Right atrium auricular region (tissue), 2 donors: Measurements from ENCODE around the gene PRKCI. TPM values are rescaled to one million over a fixed set of nuclear protein-coding genes. Genes with fewer than 3 reads are reported as not detected.
A peak's percentile ranks its signal among the peaks of the same experiment; 100 is the strongest.
"Not testable (repeated sequence)": the region's sequence is repeated elsewhere in the genome, so short reads cannot be mapped to it uniquely, and the experiment has no call there.

ENCODE experiments used
- DNase-seq: peaks from one replicate; pipeline ENCODE4 v3.0.0-alpha.2; 2019; ENCODE audit warnings: low spot score
- H3K27ac ChIP-seq, 2 donors: fragments of 200-600 bp; sonication (generic); 1 replicate in 1 of 2; 2 replicates in 1 of 2; pipeline ENCODE4 v1.5.1; 2016 to 2019
- H3K27me3 ChIP-seq, 2 donors: fragments of 200-600 bp; sonication (generic); one replicate each; pipeline versions ENCODE4 v1.5.1 to v1.6.0; 2017 to 2019
- H3K36me3 ChIP-seq: fragments of 200-600 bp; sonication (generic); one replicate; pipeline ENCODE4 v1.5.1; 2016
- H3K4me1 ChIP-seq, 2 donors: fragments of 200-600 bp; sonication (generic); one replicate each; pipeline versions ENCODE4 v1.5.1 to v1.6.0; 2017 to 2019
- H3K4me3 ChIP-seq, 2 donors: fragments of 200-600 bp; sonication (generic); 1 replicate in 1 of 2; 2 replicates in 1 of 2; pipeline ENCODE4 v1.5.1; 2017 to 2019; ENCODE audit warnings: mild to moderate bottlenecking in 1 of 2, moderate library complexity in 1 of 2
- H3K9me3 ChIP-seq, 2 donors: fragments of 200-600 bp; sonication (generic); one replicate each; pipeline ENCODE4 v1.5.1; 2019
- total RNA-seq, 2 donors: library from RNA; depleted of rRNA; stranded (reverse); fragments of >200 nt; gene quantifications; one replicate each; pipeline ENCODE4 v1.1.0, GENCODE V29; 2016
- TF ChIP-seq, protein P1 (sequence below), 2 donors: fragments of 200-600 bp; sonication (generic); IDR thresholded peaks; one replicate each; pipeline ENCODE4 v1.5.1; 2019; ENCODE audit warnings: antibody characterized with exemption in 2 of 2

Gene PRKCI
- total RNA-seq, 2 donors from 2014 or later = 17.4 to 20.0 TPM

DNA sequence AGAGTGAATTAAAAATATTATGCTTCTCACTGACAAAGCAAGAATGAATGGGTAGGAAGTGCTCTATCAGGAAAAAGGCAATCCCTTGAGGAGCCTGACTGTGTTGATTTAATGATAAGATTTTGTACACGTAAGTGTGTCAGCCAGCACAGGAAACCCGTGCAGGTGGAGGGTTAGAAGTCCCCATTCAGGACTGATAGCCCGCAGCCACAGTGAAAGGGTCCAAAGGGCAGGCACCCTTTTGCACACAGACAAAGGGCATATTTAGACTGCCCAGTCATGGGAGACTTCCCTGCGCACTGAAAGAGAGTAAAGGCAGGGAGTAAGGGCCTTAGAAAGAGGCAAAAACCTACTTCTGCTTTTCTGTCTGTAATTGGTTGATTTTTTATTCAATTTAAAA, 108.9 kb downstream of the PRKCI start:
- H3K4me1 ChIP-seq = no peaks in the 10 kb centered on the region
- peak; percentile 55 for DNase-seq

DNA sequence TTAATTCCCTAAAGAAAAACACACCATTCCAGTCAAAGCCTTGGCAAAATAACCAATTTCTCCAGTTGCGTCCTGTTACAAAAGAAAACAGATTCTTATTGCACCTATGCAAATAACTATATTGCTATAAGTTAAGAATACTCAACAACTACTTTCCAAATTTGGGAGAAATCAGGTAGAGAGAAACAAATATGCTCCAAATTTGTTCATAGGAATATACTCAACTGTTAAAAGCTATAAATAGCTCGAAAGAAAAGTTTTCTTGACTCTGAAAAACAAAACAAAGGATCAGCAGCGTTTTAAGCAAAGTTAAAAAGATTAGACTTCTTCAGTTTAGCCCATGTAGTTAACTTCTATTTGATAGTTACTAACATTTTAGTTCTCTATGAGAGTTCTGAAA, 115.2 kb downstream of the PRKCI start:
- H3K9me3 ChIP-seq = no peaks in the 10 kb centered on the region
- no peak for DNase-seq
- no peaks in the 10 kb centered on the region for H3K4me1 ChIP-seq

More for the DNA sequence above, 108.9 kb downstream of the PRKCI start:
- no peak overlapping the region for H3K4me3 ChIP-seq
- TF ChIP-seq, protein P1, sequence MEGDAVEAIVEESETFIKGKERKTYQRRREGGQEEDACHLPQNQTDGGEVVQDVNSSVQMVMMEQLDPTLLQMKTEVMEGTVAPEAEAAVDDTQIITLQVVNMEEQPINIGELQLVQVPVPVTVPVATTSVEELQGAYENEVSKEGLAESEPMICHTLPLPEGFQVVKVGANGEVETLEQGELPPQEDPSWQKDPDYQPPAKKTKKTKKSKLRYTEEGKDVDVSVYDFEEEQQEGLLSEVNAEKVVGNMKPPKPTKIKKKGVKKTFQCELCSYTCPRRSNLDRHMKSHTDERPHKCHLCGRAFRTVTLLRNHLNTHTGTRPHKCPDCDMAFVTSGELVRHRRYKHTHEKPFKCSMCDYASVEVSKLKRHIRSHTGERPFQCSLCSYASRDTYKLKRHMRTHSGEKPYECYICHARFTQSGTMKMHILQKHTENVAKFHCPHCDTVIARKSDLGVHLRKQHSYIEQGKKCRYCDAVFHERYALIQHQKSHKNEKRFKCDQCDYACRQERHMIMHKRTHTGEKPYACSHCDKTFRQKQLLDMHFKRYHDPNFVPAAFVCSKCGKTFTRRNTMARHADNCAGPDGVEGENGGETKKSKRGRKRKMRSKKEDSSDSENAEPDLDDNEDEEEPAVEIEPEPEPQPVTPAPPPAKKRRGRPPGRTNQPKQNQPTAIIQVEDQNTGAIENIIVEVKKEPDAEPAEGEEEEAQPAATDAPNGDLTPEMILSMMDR (IDR thresholded peaks at IDR 0.05) = no peak
- no peaks in the 10 kb centered on the region for H3K27me3 ChIP-seq
- no peaks in the 10 kb centered on the region for H3K36me3 ChIP-seq
- no peak overlapping the region for H3K27ac ChIP-seq
- H3K9me3 ChIP-seq = peaks cover 0 to 9% of the 10 kb centered on the region in 2 donors

DNA sequence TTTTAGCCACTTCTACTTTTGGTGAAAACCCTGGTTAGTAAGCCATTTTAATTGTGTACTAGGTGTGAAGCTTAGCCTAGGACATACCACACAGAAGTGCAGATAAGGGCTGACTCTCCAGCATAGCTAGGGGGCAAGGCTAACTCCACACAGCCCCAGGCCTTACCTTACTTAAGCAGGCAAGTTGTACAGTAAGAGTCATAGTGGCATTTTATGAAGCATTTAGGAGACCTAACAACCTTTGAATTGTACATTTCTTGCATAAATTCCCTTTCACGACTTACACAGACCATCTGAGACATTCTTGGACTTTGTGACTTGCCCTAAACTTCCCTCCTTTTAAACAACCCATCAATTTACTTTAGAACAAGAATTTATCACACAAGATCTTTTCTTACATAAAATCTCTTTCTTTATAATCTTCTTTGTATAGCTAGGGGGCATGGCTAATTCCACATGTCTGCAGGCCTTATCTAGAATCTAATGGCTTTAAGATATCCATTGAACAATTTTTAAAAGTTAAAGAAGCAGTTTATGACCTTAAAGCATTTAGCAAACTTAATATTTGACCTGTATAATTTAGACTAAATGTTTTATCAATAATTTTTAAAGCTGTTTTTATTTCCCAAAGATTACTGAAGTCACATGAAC, 116.6 kb downstream of the PRKCI start:
- no peaks in the 10 kb centered on the region for H3K36me3 ChIP-seq
- no peaks in the 10 kb centered on the region for H3K27me3 ChIP-seq
- no peaks in the 10 kb centered on the region for H3K9me3 ChIP-seq
- no peak for DNase-seq
- no peak overlapping the region for H3K4me3 ChIP-seq
- TF ChIP-seq, protein P1 (IDR thresholded peaks at IDR 0.05) = no peak
- H3K27ac ChIP-seq = no peak overlapping the region
- H3K4me1 ChIP-seq = no peaks in the 10 kb centered on the region

More for the DNA sequence above, 115.2 kb downstream of the PRKCI start:
- no peak overlapping the region for H3K4me3 ChIP-seq
- H3K36me3 ChIP-seq = no peaks in the 10 kb centered on the region
- TF ChIP-seq, protein P1 (IDR thresholded peaks at IDR 0.05) = no peak
- H3K27ac ChIP-seq = no peak overlapping the region
- H3K27me3 ChIP-seq = no peaks in the 10 kb centered on the region

DNA sequence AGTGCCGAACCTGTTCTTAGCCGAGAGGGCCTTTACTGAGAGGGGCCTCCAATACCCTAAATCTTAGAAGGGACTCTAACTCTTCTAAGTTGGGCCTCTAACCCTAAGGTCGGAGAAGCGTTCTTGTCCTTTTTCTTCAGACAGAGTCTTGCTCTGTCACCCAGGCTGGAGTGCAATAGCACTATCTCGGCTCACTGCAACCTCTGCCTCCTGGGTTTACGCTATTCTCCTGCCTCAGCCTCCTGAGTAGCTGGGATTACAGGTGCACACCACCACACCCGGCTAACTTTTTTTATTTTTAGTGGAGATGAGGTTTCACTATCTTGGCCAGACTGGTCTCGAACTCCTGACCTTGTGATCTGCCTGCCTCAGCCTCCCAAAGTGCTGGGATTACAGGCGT, 120.0 kb downstream of the PRKCI start:
- H3K27me3 ChIP-seq, H3K9me3 ChIP-seq, H3K27ac ChIP-seq, H3K4me1 ChIP-seq, DNase-seq, H3K4me3 ChIP-seq, H3K36me3 ChIP-seq: not testable (repeated sequence)

DNA sequence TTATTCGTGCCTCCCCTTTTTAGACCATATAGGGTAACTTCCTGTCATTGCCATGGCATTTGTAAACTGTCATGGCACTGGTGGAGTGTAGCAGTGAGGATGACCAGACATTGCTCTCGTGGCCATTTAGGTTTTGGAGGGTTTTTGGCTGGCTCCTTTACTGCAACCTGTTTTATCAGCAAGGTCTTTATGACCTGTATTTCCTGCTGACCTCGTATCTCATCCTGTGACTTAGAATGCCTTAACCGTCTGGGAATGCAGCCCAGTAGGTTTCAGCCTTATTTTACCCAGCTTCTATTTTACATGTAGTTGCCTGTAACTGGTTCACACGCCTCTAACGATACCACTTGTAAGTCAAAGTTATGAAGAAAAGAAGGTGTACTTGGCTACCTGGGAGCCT, 121.6 kb downstream of the PRKCI start:
- H3K36me3 ChIP-seq, H3K4me3 ChIP-seq, H3K9me3 ChIP-seq, H3K4me1 ChIP-seq, H3K27ac ChIP-seq, H3K27me3 ChIP-seq: not testable (repeated sequence)
- DNase-seq = peak; percentile 42

DNA sequence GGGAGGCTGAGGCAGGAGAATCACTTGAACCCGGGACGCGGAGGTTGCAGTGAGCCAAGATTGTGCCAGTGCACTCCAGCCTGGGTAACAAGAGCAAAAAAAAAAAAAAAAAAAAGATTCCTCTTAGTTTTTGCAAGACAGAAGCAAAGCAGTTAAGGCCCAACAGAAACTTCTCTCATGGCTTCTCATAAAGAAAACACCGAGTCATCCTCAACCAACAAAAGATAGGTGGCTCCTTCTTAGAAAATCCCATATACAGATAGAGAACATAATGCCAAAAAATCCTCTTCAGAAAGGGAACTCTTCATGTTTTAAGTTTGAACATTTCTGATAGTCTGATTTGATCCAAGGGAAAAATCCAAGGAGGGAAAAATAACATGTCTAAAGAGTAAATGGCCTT, 122.7 kb downstream of the PRKCI start:
- H3K27ac ChIP-seq = no peak overlapping the region
- H3K36me3 ChIP-seq = no peaks in the 10 kb centered on the region
- H3K4me1 ChIP-seq = no peaks in the 10 kb centered on the region
- H3K27me3 ChIP-seq = no peaks in the 10 kb centered on the region
- DNase-seq = no peak
- TF ChIP-seq, protein P1 (IDR thresholded peaks at IDR 0.05) = no peak
- H3K4me3 ChIP-seq = no peak overlapping the region
- no peaks in the 10 kb centered on the region for H3K9me3 ChIP-seq
